SU-DHL-6 (cell line): ENCODE measurements around the gene AP3D1.

Experiments used
- H2AFZ ChIP-seq: fragments of 200-600 bp; sonication (generic); 2 replicates; pipeline ENCODE4 v1.6.1; 2014; ENCODE audit warnings: low read depth, mild to moderate bottlenecking, moderate library complexity, mixed read lengths, antibody characterized with exemption, low read length; ENCODE audit not compliant: severe bottlenecking
- H3F3A ChIP-seq: fragments of 200-600 bp; shearing (Covaris generic); 2 replicates; pipeline ENCODE4 v1.6.0; 2016; ENCODE audit warnings: antibody characterized with exemption, mild to moderate bottlenecking; ENCODE audit not compliant: insufficient read depth
- H3K27ac ChIP-seq: fragments of 200-600 bp; sonication (generic); 2 replicates; pipeline ENCODE4 v1.5.1; 2016; ENCODE audit warnings: low read depth, mild to moderate bottlenecking, low read length, moderate library complexity, mixed read lengths
- H3K27me3 ChIP-seq: fragments of 200-600 bp; sonication (generic), shearing (Covaris generic); 2 replicates; pipeline ENCODE4 v1.6.0; 2014; ENCODE audit warnings: mild to moderate bottlenecking, low read length
- H3K36me3 ChIP-seq: fragments of 200-600 bp; sonication (generic); 2 replicates; pipeline ENCODE4 v1.6.1; 2014; ENCODE audit warnings: mild to moderate bottlenecking, low read length, mixed read lengths
- H3K4me2 ChIP-seq: fragments of 300-600, 200-600 bp; shearing (Covaris generic), sonication (generic); 2 replicates; pipeline ENCODE4 v1.6.0; 2014; ENCODE audit warnings: low read length, low read depth, mild to moderate bottlenecking; ENCODE audit not compliant: poor library complexity, severe bottlenecking
- H3K4me3 ChIP-seq: fragments of 200-600 bp; sonication (generic); 2 replicates; pipeline ENCODE4 v1.5.1; 2014; ENCODE audit warnings: antibody characterized with exemption, low read length, mild to moderate bottlenecking, mixed read lengths; ENCODE audit not compliant: insufficient read depth, poor library complexity, severe bottlenecking
- H3K79me2 ChIP-seq: fragments of 200-600 bp; sonication (generic); 2 replicates; pipeline ENCODE4 v1.6.1; 2014; ENCODE audit warnings: mild to moderate bottlenecking, low read length, moderate library complexity; ENCODE audit not compliant: insufficient read depth
- H3K9ac ChIP-seq: fragments of 200-600 bp; sonication (generic); 2 replicates; pipeline ENCODE4 v1.7.0; 2014; ENCODE audit warnings: mild to moderate bottlenecking, low read length
- H3K9me2 ChIP-seq: fragments of 200-600 bp; sonication (generic); replicated peaks from 2 replicates; pipeline ENCODE4 v1.6.1; 2014; ENCODE audit warnings: low read length; ENCODE audit not compliant: insufficient read depth
- H3K9me3 ChIP-seq: fragments of 200-600 bp; sonication (generic); 2 replicates; pipeline ENCODE4 v1.6.1; 2014; ENCODE audit warnings: low read length, mixed read lengths; ENCODE audit not compliant: insufficient read depth
- H4K20me1 ChIP-seq: fragments of 200-600 bp; sonication (generic); 2 replicates; pipeline ENCODE4 v1.6.1; 2014; ENCODE audit warnings: low read depth, mild to moderate bottlenecking, antibody characterized with exemption, low read length, moderate library complexity, mixed read lengths
- EZH2phosphoT487 ChIP-seq: fragments of 200-600 bp; sonication (generic), shearing (Covaris generic); conservative IDR thresholded peaks from 2 replicates; pipeline ENCODE4 v1.6.1; 2018; ENCODE audit warnings: mild to moderate bottlenecking, antibody characterized with exemption, low read length, moderate library complexity, mixed read lengths
- TF ChIP-seq, protein P1 (sequence below): fragments of 200-600 bp; sonication (generic); IDR thresholded peaks from one replicate; pipeline ENCODE4 v1.5.1; 2017; ENCODE audit warnings: antibody characterized with exemption, mild to moderate bottlenecking, low read length, moderate library complexity; ENCODE audit not compliant: insufficient read depth, poor library complexity, severe bottlenecking

AP3D1 gene

DNA sequence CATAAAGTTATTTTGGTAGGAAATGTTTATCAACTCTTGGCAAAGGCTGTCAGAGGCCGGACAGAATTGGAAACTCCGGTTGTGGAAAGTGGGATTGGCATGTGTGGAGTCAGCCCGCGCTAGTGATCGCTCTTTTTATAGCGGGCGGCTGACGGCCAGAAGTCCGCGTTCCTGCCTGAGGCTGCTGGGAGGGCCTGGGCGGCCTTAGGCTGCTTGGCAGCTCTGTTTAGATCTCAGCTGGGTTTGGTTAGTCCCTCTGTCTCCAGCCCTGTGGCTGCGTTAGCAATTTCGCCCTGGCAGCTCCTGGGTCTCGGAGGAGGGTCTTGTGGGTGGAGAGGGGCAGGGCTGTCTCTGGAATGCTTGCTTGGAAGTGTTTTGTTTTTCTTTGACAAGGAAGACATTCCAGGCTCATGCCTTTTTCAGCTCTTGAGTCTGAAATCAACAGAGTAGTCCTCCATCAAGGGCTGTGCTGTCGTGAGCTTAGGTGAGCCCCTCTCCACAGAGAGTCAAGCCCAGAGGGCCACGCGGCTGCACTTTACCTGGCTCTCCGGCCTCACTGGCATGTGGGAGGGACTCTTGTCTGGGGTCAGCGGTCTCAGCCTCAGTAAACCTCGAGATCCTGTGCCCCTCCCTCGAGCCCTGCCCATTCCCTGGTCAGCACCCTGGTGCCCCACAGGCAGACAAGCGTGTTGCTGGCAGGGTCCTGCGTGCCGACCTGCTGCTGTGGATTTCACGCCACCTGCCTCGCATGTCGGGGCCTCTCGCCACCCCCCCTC, 34.9 kb upstream of the AP3D1 start:
- peaks cover 3% of the 10 kb centered on the region; the same call in 1 of the 2 replicates for H4K20me1 ChIP-seq
- no peaks in the 10 kb centered on the region for H3K9me2 ChIP-seq
- H3K27me3 ChIP-seq: no peaks in the 10 kb centered on the region
- H3K27ac ChIP-seq: no peak overlapping the region
- H3K79me2 ChIP-seq: peaks cover 36% of the 10 kb centered on the region
- H2AFZ ChIP-seq: no peak overlapping the region
- H3K36me3 ChIP-seq: no peaks in the 10 kb centered on the region
- H3F3A ChIP-seq: no peaks in the 10 kb centered on the region
- H3K4me3 ChIP-seq: no peak overlapping the region
- H3K4me2 ChIP-seq: no peak overlapping the region
- TF ChIP-seq, protein P1, sequence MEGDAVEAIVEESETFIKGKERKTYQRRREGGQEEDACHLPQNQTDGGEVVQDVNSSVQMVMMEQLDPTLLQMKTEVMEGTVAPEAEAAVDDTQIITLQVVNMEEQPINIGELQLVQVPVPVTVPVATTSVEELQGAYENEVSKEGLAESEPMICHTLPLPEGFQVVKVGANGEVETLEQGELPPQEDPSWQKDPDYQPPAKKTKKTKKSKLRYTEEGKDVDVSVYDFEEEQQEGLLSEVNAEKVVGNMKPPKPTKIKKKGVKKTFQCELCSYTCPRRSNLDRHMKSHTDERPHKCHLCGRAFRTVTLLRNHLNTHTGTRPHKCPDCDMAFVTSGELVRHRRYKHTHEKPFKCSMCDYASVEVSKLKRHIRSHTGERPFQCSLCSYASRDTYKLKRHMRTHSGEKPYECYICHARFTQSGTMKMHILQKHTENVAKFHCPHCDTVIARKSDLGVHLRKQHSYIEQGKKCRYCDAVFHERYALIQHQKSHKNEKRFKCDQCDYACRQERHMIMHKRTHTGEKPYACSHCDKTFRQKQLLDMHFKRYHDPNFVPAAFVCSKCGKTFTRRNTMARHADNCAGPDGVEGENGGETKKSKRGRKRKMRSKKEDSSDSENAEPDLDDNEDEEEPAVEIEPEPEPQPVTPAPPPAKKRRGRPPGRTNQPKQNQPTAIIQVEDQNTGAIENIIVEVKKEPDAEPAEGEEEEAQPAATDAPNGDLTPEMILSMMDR: no peak
- no peak for TF ChIP-seq EZH2phosphoT487
- no peak overlapping the region for H3K9ac ChIP-seq
- no peaks in the 10 kb centered on the region for H3K9me3 ChIP-seq

DNA sequence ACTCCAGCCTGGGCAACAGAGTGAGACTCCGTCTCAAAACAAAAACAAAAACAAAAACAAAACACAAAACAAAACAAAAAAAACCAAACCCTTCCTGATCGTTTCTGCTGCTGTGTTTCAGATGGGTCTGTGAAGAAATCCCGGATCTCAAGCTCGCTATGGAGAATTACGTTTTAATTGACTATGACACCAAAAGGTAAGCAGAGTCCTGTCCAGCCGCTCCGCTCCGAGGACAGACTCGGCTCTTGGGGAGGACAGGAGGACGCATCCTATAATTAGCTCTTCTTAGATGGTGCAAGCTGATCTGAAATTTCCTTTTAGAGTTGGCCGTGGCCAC, 34.3 kb upstream of the AP3D1 start:
- Histone ChIP-seq H4K20me1 (peaks cover 3% of the 10 kb centered on the region; the same call in 1 of the 2 replicates), H2AFZ (no peak overlapping the region), H3K27ac (no peak overlapping the region), H3K9ac (no peak overlapping the region), H3K9me3 (no peaks in the 10 kb centered on the region), H3K27me3 (no peaks in the 10 kb centered on the region), H3K4me3 (no peak overlapping the region), H3K9me2 (no peaks in the 10 kb centered on the region), H3F3A (no peaks in the 10 kb centered on the region), H3K36me3 (no peaks in the 10 kb centered on the region), H3K4me2 (no peak overlapping the region), H3K79me2 (peaks cover 42% of the 10 kb centered on the region)
- TF ChIP-seq, protein P1: no peak
- no peak for TF ChIP-seq EZH2phosphoT487

- TF ChIP-seq, protein P1: no peak
- TF ChIP-seq EZH2phosphoT487: no peak
- Histone ChIP-seq H4K20me1 (peaks cover 3% of the 10 kb centered on the region; the same call in 1 of the 2 replicates), H3K27me3 (no peaks in the 10 kb centered on the region), H3K27ac (no peak overlapping the region), H3K9me2 (no peaks in the 10 kb centered on the region), H3K9ac (no peak overlapping the region), H3K79me2 (peaks cover 54% of the 10 kb centered on the region), H3K9me3 (no peaks in the 10 kb centered on the region), H3F3A (no peaks in the 10 kb centered on the region), H3K4me2 (no peak overlapping the region), H2AFZ (no peak overlapping the region), H3K4me3 (no peak overlapping the region), H3K36me3 (no peaks in the 10 kb centered on the region)
Observed at GRCh38 chr19:2184422-2184975, 33.1 kb upstream of the AP3D1 start.
